GM18520 (cell line): ENCODE results near the gene DGKA.
"Not testable (repeated sequence)": the region's sequence is repeated elsewhere in the genome, so short reads cannot be mapped to it uniquely, and the experiment has no call there.

Source experiments
- ATAC-seq: cut with Tn5 transposase; IDR thresholded peaks from one replicate; pipeline ENCODE4 v1.9.1; 2021; ENCODE audit not compliant: unreplicated experiment

Gene DGKA

GRCh38 chr12:55930771-55931316 is at the start of gene DGKA:
Gene DGKA, plus strand, starts transcription at chr12:55931162. Its CDS starts 5,342 bp downstream, at chr12:55936504.
- ATAC-seq: no peak

- no peak for ATAC-seq
These were observed 45.8 kb upstream of the DGKA start for GRCh38 chr12:55885113-55885512.

GRCh38 chr12:55891310-55891709 is 39.7 kb upstream of the DGKA start:
- no peak for ATAC-seq

GRCh38 chr12:55893723-55894122 is 37.2 kb upstream of the DGKA start:
- ATAC-seq: no peak

GRCh38 chr12:55899082-55899481 is 31.9 kb upstream of the DGKA start:
- ATAC-seq: no peak

- ATAC-seq: no peak
These were observed 29.0 kb upstream of the DGKA start for GRCh38 chr12:55901881-55902490.

- no peak for ATAC-seq
These were observed 24.9 kb upstream of the DGKA start for GRCh38 chr12:55906056-55906455.

GRCh38 chr12:55908726-55909512 is 22.0 kb upstream of the DGKA start:
- ATAC-seq: no peak

GRCh38 chr12:55909513-55909884 is 21.5 kb upstream of the DGKA start:
- ATAC-seq: no peak

- no peak for ATAC-seq
These were observed 18.1 kb upstream of the DGKA start for GRCh38 chr12:55912908-55913307.

- ATAC-seq: no peak
These were observed 15.5 kb upstream of the DGKA start for GRCh38 chr12:55915482-55915859.

GRCh38 chr12:55919032-55919431 is 11.9 kb upstream of the DGKA start:
- not testable (repeated sequence) for ATAC-seq

- ATAC-seq: no peak
These were observed 8.8 kb upstream of the DGKA start for GRCh38 chr12:55922126-55922525.

- ATAC-seq: not testable (repeated sequence)
These were observed 7.3 kb upstream of the DGKA start for GRCh38 chr12:55923648-55924047.

- no peak for ATAC-seq
These were observed 5.6 kb upstream of the DGKA start for GRCh38 chr12:55925371-55925770.

GRCh38 chr12:55925870-55926737 is 4.9 kb upstream of the DGKA start:
- ATAC-seq: no peak

GRCh38 chr12:55926738-55927587 is 4.0 kb upstream of the DGKA start:
- peak; percentile 34 for ATAC-seq

GRCh38 chr12:55927588-55928502 is 3.1 kb upstream of the DGKA start, which contains the start of gene PYM1:
Gene PYM1, minus strand, starts transcription at chr12:55927894. Its CDS starts 133 bp downstream, at chr12:55927761.
- ATAC-seq: peak; percentile 32

- ATAC-seq: no peak
These were observed 1.6 kb upstream of the DGKA start for GRCh38 chr12:55929306-55929791.
